NT2/D1 (cell line): ENCODE measurements around the gene HSF2.
"Not testable (repeated sequence)": the region's sequence is repeated elsewhere in the genome, so short reads cannot be mapped to it uniquely, and the experiment has no call there.

ENCODE experiments used
- SUZ12 ChIP-seq: IDR thresholded peaks from 2 replicates; pipeline ENCODE4 v1.6.1; 2011; ENCODE audit not compliant: insufficient read length, insufficient read depth; ENCODE audit errors: extremely low read depth
- ZNF274 ChIP-seq: IDR thresholded peaks from 2 replicates; pipeline ENCODE4 v1.6.1; 2011; ENCODE audit warnings: mild to moderate bottlenecking, low read depth, low read length

DNA sequence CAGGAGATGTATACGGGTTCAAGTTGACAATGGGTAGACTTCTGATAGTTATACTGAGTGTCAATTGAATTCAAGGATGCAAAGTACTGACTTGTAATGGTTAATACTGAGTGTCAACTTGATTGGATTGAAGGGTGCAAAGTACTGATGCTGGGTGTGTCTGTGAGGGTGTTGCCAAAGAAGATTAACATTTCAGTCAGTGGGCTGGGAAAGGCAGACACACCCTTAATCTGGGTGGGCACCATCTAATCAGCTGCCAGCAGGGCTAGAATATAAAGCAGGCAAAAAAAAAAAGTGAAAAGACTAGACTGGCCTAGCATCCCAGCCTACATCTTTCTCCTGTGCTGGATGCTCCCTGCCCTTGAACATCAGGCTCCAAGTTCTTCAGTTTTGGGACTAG lies 55.7 kb downstream of the HSF2 start:
- not testable (repeated sequence) for TF ChIP-seq SUZ12, ZNF274
